RWPE2 (cell line): ENCODE measurements around the gene ACSF3.

Source experiments
- ATAC-seq: fragments of 200-7000 bp; cut with Tn5 transposase; 3 replicates; pipeline ENCODE4 v1.9.1; 2021; ENCODE audit warnings: low read depth
- DNase-seq: peaks from one replicate; pipeline ENCODE4 v3.0.0-alpha.2; 2020; ENCODE audit warnings: low spot score
- H3K27ac ChIP-seq: fragments of 450-650 bp; 2 replicates; pipeline ENCODE4 v1.5.1; 2017; ENCODE audit warnings: mild to moderate bottlenecking; ENCODE audit not compliant: poor library complexity, severe bottlenecking
- H3K27me3 ChIP-seq: fragments of 250-450 bp; sonication (Bioruptor Pico); 2 replicates; pipeline ENCODE4 v1.5.1; 2021; ENCODE audit warnings: mild to moderate bottlenecking, moderate library complexity; ENCODE audit not compliant: insufficient read depth, poor library complexity, severe bottlenecking
- H3K36me3 ChIP-seq: fragments of 250-450 bp; sonication (Bioruptor Pico); 2 replicates; pipeline ENCODE4 v1.5.1; 2020; ENCODE audit warnings: low read depth, mild to moderate bottlenecking, moderate library complexity
- H3K4me1 ChIP-seq: fragments of 250-450 bp; sonication (Bioruptor Pico); 2 replicates; pipeline ENCODE4 v1.5.1; 2021; ENCODE audit warnings: mild to moderate bottlenecking, moderate library complexity; ENCODE audit not compliant: insufficient read depth, poor library complexity, severe bottlenecking
- H3K4me3 ChIP-seq: fragments of 250-450 bp; sonication (Bioruptor Pico); 2 replicates; pipeline ENCODE4 v1.5.1; 2021; ENCODE audit warnings: mild to moderate bottlenecking, moderate library complexity; ENCODE audit not compliant: severe bottlenecking
- H3K9me3 ChIP-seq: fragments of 250-450 bp; sonication (Bioruptor Pico); 2 replicates; pipeline ENCODE4 v1.5.1; 2021; ENCODE audit warnings: mild to moderate bottlenecking, moderate library complexity; ENCODE audit not compliant: severe bottlenecking
- TF ChIP-seq, protein P1 (sequence below): fragments of 450-650 bp; IDR thresholded peaks from one replicate; pipeline ENCODE4 v1.5.1; 2017; ENCODE audit warnings: mild to moderate bottlenecking, moderate library complexity; ENCODE audit not compliant: poor library complexity, severe bottlenecking

ACSF3 gene

DNA sequence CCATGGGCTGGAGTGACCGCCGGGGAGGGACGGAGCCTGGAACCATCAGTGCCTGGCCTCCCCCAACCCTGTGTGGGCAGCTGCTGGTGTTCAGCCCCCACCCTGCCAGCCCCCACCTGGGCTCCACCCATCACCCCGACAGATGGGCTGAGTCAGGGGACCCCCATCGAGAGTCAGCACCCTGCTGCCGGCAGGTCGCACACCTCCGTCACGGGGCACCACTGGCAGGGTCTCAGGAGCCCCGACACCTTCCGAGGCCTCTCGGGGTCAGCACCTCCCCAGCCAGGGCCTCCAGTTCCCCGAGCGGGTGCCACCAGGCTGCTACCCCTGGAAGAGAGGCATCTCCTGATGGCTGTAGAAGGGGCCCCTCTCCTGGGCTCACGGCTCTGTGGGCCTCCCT is 38.3 kb upstream of the ACSF3 start:
- ATAC-seq, result no peak
- no peak overlapping the region for H3K4me3 ChIP-seq
- H3K4me1 ChIP-seq, result no peaks in the 10 kb centered on the region
- no peaks in the 10 kb centered on the region for H3K36me3 ChIP-seq
- no peak overlapping the region for H3K27ac ChIP-seq
- TF ChIP-seq, protein P1, sequence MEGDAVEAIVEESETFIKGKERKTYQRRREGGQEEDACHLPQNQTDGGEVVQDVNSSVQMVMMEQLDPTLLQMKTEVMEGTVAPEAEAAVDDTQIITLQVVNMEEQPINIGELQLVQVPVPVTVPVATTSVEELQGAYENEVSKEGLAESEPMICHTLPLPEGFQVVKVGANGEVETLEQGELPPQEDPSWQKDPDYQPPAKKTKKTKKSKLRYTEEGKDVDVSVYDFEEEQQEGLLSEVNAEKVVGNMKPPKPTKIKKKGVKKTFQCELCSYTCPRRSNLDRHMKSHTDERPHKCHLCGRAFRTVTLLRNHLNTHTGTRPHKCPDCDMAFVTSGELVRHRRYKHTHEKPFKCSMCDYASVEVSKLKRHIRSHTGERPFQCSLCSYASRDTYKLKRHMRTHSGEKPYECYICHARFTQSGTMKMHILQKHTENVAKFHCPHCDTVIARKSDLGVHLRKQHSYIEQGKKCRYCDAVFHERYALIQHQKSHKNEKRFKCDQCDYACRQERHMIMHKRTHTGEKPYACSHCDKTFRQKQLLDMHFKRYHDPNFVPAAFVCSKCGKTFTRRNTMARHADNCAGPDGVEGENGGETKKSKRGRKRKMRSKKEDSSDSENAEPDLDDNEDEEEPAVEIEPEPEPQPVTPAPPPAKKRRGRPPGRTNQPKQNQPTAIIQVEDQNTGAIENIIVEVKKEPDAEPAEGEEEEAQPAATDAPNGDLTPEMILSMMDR, result no peak
- no peaks in the 10 kb centered on the region for H3K9me3 ChIP-seq
- no peak for DNase-seq
- H3K27me3 ChIP-seq, result no peaks in the 10 kb centered on the region

DNA sequence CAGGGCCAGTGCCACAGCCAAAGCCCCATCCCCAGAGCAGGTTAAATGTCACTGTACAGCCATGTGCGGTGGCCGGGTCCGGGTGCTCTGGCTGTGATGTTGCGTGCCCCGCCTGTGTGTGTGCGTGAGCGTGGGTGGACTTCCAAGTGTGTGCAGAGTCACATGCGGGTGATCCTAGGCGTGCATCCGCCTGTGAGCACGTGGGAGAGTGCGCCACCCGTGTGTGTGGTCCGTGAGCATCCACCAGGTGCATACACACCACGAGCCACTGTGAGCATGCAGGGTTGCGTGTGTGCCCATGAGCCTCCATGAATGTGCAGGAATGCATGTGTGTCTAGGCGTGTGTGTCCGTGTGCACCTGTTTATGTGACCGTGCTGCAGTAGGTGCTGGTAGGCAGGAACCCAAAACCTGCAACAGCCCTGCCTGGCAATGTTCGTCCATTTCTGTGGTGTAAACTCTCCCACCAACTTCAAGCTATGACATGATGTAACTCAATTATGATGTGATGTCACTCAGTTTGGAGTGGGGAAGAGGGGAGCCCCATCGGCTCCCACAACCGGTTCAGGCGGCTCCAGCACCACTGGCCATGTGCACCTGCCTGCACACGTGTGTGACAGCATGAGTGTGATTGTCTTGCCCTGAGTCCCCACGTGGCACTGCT is 37.6 kb upstream of the ACSF3 start:
- Histone ChIP-seq H3K4me1 (no peaks in the 10 kb centered on the region), H3K4me3 (no peak overlapping the region), H3K9me3 (no peaks in the 10 kb centered on the region), H3K36me3 (no peaks in the 10 kb centered on the region), H3K27me3 (no peaks in the 10 kb centered on the region), H3K27ac (no peak overlapping the region)
- ATAC-seq, result no peak
- TF ChIP-seq, protein P1, result no peak
- no peak for DNase-seq

DNA sequence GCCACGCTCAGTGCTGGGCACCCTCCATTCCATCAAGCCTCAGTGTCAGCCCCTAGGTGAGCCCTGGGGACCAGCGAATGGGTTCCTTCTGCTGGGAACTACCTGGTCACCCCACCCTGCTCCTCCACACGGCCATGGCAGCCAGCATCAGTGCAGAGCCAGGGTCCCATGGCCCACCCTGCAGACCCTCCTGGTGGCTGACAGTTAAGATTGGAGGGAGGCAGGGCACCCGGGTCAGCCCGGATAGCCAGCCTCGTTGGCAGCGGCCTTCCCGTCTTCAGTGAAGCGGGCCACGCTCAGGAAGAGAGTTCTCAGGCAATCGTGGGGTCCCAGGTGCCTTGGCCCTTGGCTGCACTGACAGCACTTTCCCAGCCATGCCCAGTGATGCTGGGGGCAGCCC is 37.1 kb upstream of the ACSF3 start:
- no peak for ATAC-seq
- Histone ChIP-seq H3K27me3 (no peaks in the 10 kb centered on the region), H3K4me3 (no peak overlapping the region), H3K36me3 (no peaks in the 10 kb centered on the region), H3K27ac (no peak overlapping the region), H3K4me1 (no peaks in the 10 kb centered on the region), H3K9me3 (no peaks in the 10 kb centered on the region)
- TF ChIP-seq, protein P1, result no peak
- no peak for DNase-seq

DNA sequence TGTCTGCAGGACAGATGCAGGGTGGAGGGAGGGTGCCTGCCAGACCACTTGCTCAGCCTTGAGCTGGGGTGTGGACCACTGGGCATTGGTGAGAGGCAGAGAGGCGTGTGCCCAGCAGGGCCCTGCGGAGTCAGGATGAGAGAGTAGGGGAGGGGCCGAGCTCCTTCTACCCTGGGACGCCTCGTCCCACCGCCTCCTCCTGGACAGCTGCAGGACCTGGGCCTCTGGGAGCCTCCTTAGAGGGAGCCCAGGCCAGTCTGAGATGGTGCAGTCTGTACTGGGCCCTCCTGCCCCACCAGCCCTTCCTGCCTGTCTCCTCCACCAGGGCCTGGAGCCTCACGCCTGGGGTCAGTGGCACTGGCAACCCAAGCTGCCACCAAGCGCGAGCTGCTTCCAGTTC is 35.9 kb upstream of the ACSF3 start:
- no peak for ATAC-seq
- TF ChIP-seq, protein P1, result no peak
- H3K4me1 ChIP-seq, result no peaks in the 10 kb centered on the region
- no peak for DNase-seq
- no peaks in the 10 kb centered on the region for H3K9me3 ChIP-seq
- no peak overlapping the region for H3K27ac ChIP-seq
- H3K27me3 ChIP-seq, result no peaks in the 10 kb centered on the region
- no peak overlapping the region for H3K4me3 ChIP-seq
- H3K36me3 ChIP-seq, result no peaks in the 10 kb centered on the region

DNA sequence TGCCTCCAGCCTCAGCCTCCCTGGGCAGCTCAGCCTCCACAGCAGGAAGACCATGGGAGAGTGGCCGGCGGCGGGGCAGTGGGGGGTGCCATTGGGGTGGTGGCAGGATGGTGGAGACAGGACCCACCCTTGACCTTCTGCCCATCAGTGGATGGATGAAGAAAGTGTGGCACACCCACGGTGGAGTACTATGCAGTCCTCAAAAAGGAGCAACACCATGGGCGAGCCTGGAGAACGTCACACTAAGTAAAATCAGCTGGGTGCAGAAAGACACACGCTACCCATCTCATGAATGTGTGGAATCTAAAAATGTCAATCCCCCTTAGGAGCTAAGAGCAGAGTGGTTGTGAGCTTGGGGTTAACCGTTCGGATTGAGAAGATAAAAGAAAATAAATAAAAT is 34.8 kb upstream of the ACSF3 start:
- Histone ChIP-seq H3K4me1 (no peaks in the 10 kb centered on the region), H3K27ac (no peak overlapping the region), H3K9me3 (no peaks in the 10 kb centered on the region), H3K4me3 (no peak overlapping the region), H3K27me3 (no peaks in the 10 kb centered on the region), H3K36me3 (no peaks in the 10 kb centered on the region)
- TF ChIP-seq, protein P1, result no peak
- no peak for DNase-seq
- ATAC-seq, result no peak
